ENCODE data around the gene MAPK1IP1L.

Gene MAPK1IP1L

DNA sequence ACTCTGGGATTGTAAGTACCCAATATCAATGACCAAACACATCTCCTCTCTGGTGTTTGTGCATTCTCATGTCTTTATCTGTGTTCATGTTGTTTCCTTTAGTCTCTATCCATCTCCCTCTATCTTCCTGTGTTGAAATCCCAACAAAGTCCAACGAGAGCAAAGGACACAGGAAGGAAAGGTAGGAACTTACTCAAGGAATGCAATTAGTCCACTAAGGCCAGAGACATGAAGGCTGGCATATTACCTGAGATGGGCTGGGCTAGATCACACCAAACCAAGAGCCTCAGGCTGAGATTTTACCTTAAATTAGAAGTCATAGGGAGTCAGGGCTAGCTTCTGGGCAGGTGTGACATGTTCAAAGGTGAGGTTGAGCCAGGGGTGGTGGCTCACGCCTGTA lies 63.3 kb downstream of the MAPK1IP1L start:
- no peak for DNase-seq (ENCODE audit: extremely low read depth, low read depth)
- H3K4me3 ChIP-seq (replicated peaks; ENCODE audit: low read depth, low read length), result no peak overlapping the region
- TF ChIP-seq, protein P1, sequence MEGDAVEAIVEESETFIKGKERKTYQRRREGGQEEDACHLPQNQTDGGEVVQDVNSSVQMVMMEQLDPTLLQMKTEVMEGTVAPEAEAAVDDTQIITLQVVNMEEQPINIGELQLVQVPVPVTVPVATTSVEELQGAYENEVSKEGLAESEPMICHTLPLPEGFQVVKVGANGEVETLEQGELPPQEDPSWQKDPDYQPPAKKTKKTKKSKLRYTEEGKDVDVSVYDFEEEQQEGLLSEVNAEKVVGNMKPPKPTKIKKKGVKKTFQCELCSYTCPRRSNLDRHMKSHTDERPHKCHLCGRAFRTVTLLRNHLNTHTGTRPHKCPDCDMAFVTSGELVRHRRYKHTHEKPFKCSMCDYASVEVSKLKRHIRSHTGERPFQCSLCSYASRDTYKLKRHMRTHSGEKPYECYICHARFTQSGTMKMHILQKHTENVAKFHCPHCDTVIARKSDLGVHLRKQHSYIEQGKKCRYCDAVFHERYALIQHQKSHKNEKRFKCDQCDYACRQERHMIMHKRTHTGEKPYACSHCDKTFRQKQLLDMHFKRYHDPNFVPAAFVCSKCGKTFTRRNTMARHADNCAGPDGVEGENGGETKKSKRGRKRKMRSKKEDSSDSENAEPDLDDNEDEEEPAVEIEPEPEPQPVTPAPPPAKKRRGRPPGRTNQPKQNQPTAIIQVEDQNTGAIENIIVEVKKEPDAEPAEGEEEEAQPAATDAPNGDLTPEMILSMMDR (IDR thresholded peaks at IDR 0.05; ENCODE audit: low read depth, low read length, missing control alignments), result no peak

DNA sequence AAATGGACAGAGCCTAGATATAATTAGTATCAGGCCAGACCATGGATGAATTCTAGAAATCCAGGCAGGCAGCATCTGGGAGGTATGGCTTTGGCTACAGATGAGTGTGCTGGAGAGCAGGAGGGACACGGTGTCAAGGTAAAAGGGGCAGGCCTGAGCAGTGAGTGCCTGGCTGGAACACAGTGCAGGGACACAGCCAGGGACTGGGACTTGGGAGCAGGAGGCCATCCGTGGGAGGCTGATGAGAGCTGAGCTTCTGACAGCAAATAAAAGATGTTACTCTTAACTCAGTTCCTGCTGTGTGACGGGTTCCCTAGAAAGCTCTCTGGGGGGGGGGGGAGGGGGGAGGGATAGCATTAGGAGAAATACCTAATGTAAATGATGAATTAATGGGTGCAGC lies 64.0 kb downstream of the MAPK1IP1L start:
- H3K4me3 ChIP-seq (replicated peaks; ENCODE audit: low read depth, low read length), result no peak overlapping the region
- DNase-seq (ENCODE audit: extremely low read depth, low read depth), result no peak
- TF ChIP-seq, protein P1 (IDR thresholded peaks at IDR 0.05; ENCODE audit: low read depth, low read length, missing control alignments), result no peak

DNA sequence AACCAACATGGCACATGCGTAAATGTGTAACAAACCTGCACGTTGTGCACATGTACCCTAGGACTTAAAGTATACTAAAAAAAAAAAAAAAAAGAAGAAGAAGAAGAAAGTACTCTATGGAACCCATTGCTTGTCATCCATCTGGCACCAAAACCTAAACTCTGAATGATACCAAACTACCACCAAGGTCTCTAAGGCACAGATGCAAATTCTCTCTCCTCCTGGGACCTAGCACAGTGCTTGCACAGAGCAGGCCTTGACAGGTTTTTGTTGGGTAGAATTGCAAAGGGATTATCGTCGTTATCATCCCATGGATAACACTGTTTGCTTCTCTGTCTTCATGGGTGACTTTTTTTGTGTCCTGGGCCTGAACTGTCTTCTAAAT lies 64.4 kb downstream of the MAPK1IP1L start:
- DNase-seq (ENCODE audit: extremely low read depth, low read depth), result no peak

DNA sequence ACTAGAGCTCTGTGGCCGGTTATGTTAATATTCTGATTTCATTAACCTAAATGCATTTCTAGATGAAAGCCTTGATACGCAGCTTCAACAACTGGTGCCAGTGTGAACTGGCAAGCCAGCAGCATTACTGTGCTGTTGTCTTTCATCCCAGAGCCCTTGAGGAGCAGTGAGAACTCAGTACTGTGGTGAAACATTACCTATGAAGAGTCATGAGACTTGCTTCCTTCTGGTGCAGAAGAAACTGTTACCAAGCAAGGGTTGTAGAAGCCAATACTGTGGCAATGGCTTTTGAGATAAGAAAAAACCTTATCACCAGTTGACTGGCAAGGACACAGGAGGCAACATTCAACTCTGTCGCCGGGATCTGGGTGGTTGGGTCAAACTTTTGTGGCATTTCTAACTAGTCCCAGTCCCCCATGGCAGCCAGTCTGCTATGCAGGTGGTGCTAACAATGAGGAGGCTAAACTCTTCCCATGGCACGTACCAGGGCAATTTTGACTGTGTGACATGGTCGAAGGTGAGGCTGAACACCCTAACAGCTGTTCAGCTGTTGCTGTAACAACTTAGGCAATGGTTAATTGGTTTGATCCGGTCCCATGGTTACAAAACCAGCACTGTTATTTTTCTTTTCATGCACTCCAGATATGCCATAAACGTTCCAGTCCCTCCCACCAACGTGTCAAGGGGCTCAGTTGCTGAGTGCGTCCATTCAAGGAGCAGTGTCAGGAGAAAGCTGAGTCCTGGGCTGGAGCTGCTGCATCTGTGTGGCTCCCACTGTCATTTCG lies 65.0 kb downstream of the MAPK1IP1L start:
- TF ChIP-seq, protein P1 (IDR thresholded peaks at IDR 0.05; ENCODE audit: low read depth, low read length, missing control alignments), result no peak
- no peak overlapping the region for H3K4me3 ChIP-seq (replicated peaks; ENCODE audit: low read depth, low read length)
- no peak for DNase-seq (ENCODE audit: extremely low read depth, low read depth)

More for the DNA sequence above, 64.4 kb downstream of the MAPK1IP1L start:
- TF ChIP-seq, protein P1 (IDR thresholded peaks at IDR 0.05; ENCODE audit: low read depth, low read length, missing control alignments), result no peak
- no peak overlapping the region for H3K4me3 ChIP-seq (replicated peaks; ENCODE audit: low read depth, low read length)

DNA sequence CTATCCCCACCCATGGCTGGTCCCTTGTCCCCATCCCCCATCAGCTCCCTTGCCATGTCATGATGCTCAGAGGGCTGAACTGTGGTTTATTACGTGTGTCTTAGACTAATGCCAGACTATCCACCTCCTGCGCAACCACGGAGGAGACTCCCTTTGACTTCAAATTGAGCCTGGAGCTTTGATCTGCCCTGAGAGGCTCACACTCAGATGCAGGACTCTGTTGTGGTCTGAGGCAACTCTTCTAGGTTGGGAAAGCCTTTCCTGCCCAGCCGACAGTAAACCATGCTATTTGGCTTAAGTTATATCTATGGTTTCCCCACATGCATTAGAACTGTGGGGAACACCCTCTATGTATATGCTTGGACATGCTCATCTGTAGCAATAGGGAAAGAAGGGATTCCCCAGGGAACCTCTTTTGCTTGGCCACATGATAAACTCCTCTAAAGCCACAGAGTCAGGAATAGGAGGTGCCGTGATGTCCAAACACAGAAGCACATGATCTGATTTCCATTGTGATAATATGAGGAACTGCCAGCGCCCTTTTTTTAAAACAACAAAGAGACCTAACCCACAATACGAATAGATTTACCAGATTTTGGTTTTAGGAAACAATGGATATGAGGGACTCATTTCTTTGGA lies 66.5 kb downstream of the MAPK1IP1L start:
- TF ChIP-seq, protein P1 (IDR thresholded peaks at IDR 0.05; ENCODE audit: low read depth, low read length, missing control alignments), result no peak
- DNase-seq (ENCODE audit: extremely low read depth, low read depth), result no peak
- no peak overlapping the region for H3K4me3 ChIP-seq (replicated peaks; ENCODE audit: low read depth, low read length)

DNA sequence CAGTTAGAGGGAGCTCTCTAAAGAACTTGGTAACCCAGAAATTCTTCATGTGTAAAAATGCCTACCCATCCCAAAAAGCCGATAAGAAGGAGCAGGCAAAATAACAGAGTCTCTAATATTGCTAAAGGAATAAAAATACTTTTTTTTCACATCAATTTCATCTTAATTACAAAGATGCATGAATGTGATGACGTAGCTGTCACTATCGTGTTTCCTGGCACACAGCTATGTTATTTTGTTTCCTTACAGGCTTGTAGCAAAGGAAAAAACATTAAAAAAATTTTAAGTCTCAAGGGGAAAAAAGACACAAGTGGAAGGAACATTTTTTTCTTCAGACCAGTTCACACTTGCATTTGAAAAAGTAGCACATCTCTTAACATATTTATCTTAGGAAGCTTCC lies 67.3 kb downstream of the MAPK1IP1L start:
- DNase-seq (ENCODE audit: extremely low read depth, low read depth), result no peak
- H3K4me3 ChIP-seq (replicated peaks; ENCODE audit: low read depth, low read length), result no peak overlapping the region
- TF ChIP-seq, protein P1 (IDR thresholded peaks at IDR 0.05; ENCODE audit: low read depth, low read length, missing control alignments), result no peak

Data from HFF-Myc (cell line).